HEK293 (cell line): ENCODE results near the gene CLEC16A.

Source experiments
- CTCF ChIA-PET: fragments of 350-600 bp; formaldehyde crosslinking; extraction: SDS; loops from one replicate; lab custom pipeline; 2021; ENCODE audit warnings: antibody characterized with exemption; lab: Yijun Ruan, JAX
- POLR2A ChIA-PET: fragments of 300-600 bp; formaldehyde crosslinking; extraction: SDS; loops from one replicate; lab custom pipeline; 2020; ENCODE audit warnings: antibody characterized with exemption, inconsistent platforms; lab: Yijun Ruan, JAX
- H3K27ac ChIP-seq: fragments of 200-500 bp; sonication (Bioruptor generic); 2 replicates; pipeline ENCODE4 v1.5.1; 2014; ENCODE audit warnings: low read depth, low read length, control low read depth, inconsistent platforms; ENCODE audit errors: extremely low read depth
- H3K36me3 ChIP-seq, 2 experiments: fragments of 200-500 bp in 1 of 2; sonication (Bioruptor generic) in 1 of 2; 1 replicate in 1 of 2; 2 replicates in 1 of 2; pipeline ENCODE4 v1.5.1; 2014 to 2017; ENCODE audit warnings: inconsistent platforms in 2 of 2, low read length in 2 of 2; ENCODE audit not compliant: control insufficient read depth in 2 of 2, insufficient read depth in 1 of 2
- H3K4me1 ChIP-seq: fragments of 200-500 bp; sonication (Bioruptor generic); 2 replicates; pipeline ENCODE4 v1.5.1; 2014; ENCODE audit warnings: mild to moderate bottlenecking, low read length, inconsistent platforms; ENCODE audit not compliant: control insufficient read depth, insufficient read depth
- H3K4me3 ChIP-seq: 2 replicates; pipeline ENCODE4 v1.5.1; 2011; ENCODE audit warnings: low read depth, mild to moderate bottlenecking, control low read depth, low read length, moderate library complexity
- H3K9me3 ChIP-seq: fragments of 200-500 bp; sonication (Bioruptor generic); 2 replicates; pipeline ENCODE4 v1.5.1; 2014; ENCODE audit warnings: low read depth, low read length, inconsistent platforms; ENCODE audit not compliant: control insufficient read depth, insufficient read depth
- KLF1 ChIP-seq: fragments of 450-650 bp; formaldehyde crosslinking; IDR thresholded peaks from 2 replicates; pipeline ENCODE4 v1.5.1; 2016; ENCODE audit warnings: missing biosample characterization, missing genetic modification characterization
- SALL2 ChIP-seq: fragments of 450-650 bp; formaldehyde crosslinking; IDR thresholded peaks from 2 replicates; pipeline ENCODE4 v1.5.0; 2017; ENCODE audit warnings: missing biosample characterization, mild to moderate bottlenecking, missing genetic modification characterization, borderline replicate concordance
- ZBTB17 ChIP-seq: fragments of 450-650 bp; formaldehyde crosslinking; IDR thresholded peaks from 2 replicates; pipeline ENCODE4 v1.5.1; 2016; ENCODE audit warnings: missing biosample characterization, missing genetic modification characterization
- ZFHX2 ChIP-seq: fragments of 450-650 bp; formaldehyde crosslinking; conservative IDR thresholded peaks from 2 replicates; pipeline ENCODE4 v1.5.1; 2016; ENCODE audit warnings: missing biosample characterization, missing genetic modification characterization
- ZNF112 ChIP-seq: fragments of 450-650 bp; formaldehyde crosslinking; IDR thresholded peaks from 2 replicates; pipeline ENCODE4 v1.5.0; 2017; ENCODE audit warnings: missing biosample characterization, missing genetic modification characterization
- ZNF146 ChIP-seq: fragments of 450-650 bp; formaldehyde crosslinking; IDR thresholded peaks from 2 replicates; pipeline ENCODE4 v1.5.1; 2016; ENCODE audit warnings: missing biosample characterization, missing genetic modification characterization
- ZNF2 ChIP-seq: fragments of 450-650 bp; formaldehyde crosslinking; IDR thresholded peaks from 2 replicates; pipeline ENCODE4 v1.5.1; 2016; ENCODE audit warnings: missing biosample characterization, missing genetic modification characterization
- ZNF211 ChIP-seq: fragments of 450-650 bp; formaldehyde crosslinking; IDR thresholded peaks from 2 replicates; pipeline ENCODE4 v1.5.1; 2016; ENCODE audit warnings: low read depth, missing biosample characterization, missing genetic modification characterization
- ZNF24 ChIP-seq: fragments of 450-650 bp; formaldehyde crosslinking; IDR thresholded peaks from 2 replicates; pipeline ENCODE4 v1.5.1; 2016; ENCODE audit warnings: missing biosample characterization, missing genetic modification characterization
- ZNF549 ChIP-seq: fragments of 450-650 bp; IDR thresholded peaks from 2 replicates; pipeline ENCODE4 v1.5.1; 2018; ENCODE audit warnings: missing biosample characterization, missing genetic modification characterization, mild to moderate bottlenecking, inconsistent platforms, moderate library complexity
- ZNF624 ChIP-seq: fragments of 450-650 bp; formaldehyde crosslinking; IDR thresholded peaks from 2 replicates; pipeline ENCODE4 v1.5.1; 2017; ENCODE audit warnings: missing biosample characterization, missing genetic modification characterization
- ZNF791 ChIP-seq: fragments of 450-650 bp; formaldehyde crosslinking; IDR thresholded peaks from 2 replicates; pipeline ENCODE4 v1.5.1; 2016; ENCODE audit warnings: missing biosample characterization, missing genetic modification characterization
- TF ChIP-seq, protein P1 (sequence below): fragments of 450-650 bp; IDR thresholded peaks from 2 replicates; pipeline ENCODE4 v1.5.1; 2018; ENCODE audit warnings: missing biosample characterization, mild to moderate bottlenecking, missing genetic modification characterization
- TF ChIP-seq, protein P2 (sequence below): fragments of 450-650 bp; formaldehyde crosslinking; IDR thresholded peaks from 2 replicates; pipeline ENCODE4 v1.5.1; 2017; ENCODE audit warnings: missing biosample characterization, missing genetic modification characterization
- TF ChIP-seq, protein P3 (sequence below): fragments of 450-650 bp; formaldehyde crosslinking; IDR thresholded peaks from 2 replicates; pipeline ENCODE4 v1.5.1; 2016; ENCODE audit warnings: missing biosample characterization, missing genetic modification characterization
- TF ChIP-seq, protein P4 (sequence below): fragments of 450-650 bp; formaldehyde crosslinking; IDR thresholded peaks from 2 replicates; pipeline ENCODE4 v1.5.1; 2017; ENCODE audit warnings: missing biosample characterization, mild to moderate bottlenecking, missing genetic modification characterization, moderate library complexity
- TF ChIP-seq, protein P5 (sequence below): fragments of 450-650 bp; formaldehyde crosslinking; IDR thresholded peaks from 2 replicates; pipeline ENCODE4 v1.5.1; 2017; ENCODE audit warnings: missing biosample characterization, missing genetic modification characterization

CLEC16A gene

DNA sequence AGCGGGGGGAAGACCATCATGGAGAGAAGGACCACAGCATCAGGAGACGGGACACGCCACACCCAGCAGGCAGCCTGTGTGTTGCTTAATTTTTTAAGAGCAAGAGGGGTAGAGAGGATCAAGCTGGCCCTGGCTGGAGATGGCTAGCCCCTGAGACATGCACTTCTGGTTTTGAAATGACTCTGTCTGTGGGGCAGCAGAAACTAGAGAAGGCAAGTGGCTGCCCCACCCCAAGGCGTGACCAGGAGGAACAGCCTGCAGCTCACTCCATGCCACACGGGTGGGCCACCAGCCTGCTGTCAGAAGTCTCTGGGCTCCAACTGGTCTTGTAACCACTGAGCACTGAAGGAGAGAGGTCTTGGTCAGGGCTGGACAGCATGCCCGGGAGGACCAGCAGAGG, 236.1 kb downstream of the CLEC16A start:
- ChIA-PET CTCF (interaction anchor here (0.6 kb wide), 1 partner anchor 217 kb away, joined by 3 read pairs; no protein-coding TSS in a partner anchor), POLR2A (interaction anchor here (0.9 kb wide), 1 partner anchor 76 kb away, joined by 3 read pairs; the partner anchor contains the start of gene SOCS1)
- no peaks in the 10 kb centered on the region for H3K9me3 ChIP-seq
- no peaks in the 10 kb centered on the region for H3K4me1 ChIP-seq
- H3K27ac ChIP-seq, result no peak overlapping the region
- TF ChIP-seq, protein P1, sequence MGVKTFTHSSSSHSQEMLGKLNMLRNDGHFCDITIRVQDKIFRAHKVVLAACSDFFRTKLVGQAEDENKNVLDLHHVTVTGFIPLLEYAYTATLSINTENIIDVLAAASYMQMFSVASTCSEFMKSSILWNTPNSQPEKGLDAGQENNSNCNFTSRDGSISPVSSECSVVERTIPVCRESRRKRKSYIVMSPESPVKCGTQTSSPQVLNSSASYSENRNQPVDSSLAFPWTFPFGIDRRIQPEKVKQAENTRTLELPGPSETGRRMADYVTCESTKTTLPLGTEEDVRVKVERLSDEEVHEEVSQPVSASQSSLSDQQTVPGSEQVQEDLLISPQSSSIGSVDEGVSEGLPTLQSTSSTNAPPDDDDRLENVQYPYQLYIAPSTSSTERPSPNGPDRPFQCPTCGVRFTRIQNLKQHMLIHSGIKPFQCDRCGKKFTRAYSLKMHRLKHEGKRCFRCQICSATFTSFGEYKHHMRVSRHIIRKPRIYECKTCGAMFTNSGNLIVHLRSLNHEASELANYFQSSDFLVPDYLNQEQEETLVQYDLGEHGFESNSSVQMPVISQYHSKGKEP, result no peak
- TF ChIP-seq ZNF146 (no peak), KLF1 (peak; percentile 71), SALL2 (tag by site-specific recombination) (no peak)
- H3K36me3 ChIP-seq, result peaks cover 0 to 5% of the 10 kb centered on the region in 2 experiments; a peak in 1 of 3 replicates
- H3K4me3 ChIP-seq, result no peak overlapping the region

DNA sequence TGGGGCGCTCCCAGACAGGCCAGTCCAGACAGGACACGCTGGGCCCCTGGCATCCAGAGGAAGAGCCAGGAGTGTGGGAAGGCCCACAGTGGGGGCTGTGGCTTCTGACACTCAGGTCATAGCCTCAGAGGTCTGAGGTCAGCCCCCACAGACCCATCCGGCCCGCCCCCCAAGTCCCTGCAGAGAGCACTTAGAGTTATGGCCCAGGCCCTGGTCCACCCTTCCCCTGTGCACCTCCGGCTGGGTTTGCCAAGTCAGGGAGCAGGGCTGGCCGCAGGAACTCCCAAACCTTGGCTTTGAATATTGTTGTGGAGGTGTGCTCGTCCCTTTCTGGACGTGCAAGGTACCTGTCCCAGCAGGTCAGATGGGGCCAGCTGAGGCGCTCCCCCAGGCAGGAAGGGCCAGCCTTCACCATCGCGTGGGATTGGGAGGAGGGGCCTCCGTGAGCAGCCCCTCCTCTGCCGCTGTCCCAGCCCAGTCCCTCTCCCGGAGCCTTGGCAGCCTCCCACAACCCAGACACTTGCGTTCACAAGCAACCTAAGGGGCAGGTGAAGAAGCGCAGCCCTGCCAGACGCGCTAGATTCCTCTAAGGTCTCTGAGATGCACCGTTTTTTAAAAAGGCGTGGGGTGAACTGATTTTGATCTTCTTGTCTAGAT, 237.0 kb downstream of the CLEC16A start:
- H3K9me3 ChIP-seq, result no peaks in the 10 kb centered on the region
- ChIA-PET CTCF (no interaction called here), POLR2A (no interaction called here)
- TF ChIP-seq ZNF791 (tag by site-specific recombination), result no peak
- TF ChIP-seq ZNF112 (tag by site-specific recombination), result no peak
- TF ChIP-seq ZFHX2 (tag by site-specific recombination), result no peak
- TF ChIP-seq, protein P2, sequence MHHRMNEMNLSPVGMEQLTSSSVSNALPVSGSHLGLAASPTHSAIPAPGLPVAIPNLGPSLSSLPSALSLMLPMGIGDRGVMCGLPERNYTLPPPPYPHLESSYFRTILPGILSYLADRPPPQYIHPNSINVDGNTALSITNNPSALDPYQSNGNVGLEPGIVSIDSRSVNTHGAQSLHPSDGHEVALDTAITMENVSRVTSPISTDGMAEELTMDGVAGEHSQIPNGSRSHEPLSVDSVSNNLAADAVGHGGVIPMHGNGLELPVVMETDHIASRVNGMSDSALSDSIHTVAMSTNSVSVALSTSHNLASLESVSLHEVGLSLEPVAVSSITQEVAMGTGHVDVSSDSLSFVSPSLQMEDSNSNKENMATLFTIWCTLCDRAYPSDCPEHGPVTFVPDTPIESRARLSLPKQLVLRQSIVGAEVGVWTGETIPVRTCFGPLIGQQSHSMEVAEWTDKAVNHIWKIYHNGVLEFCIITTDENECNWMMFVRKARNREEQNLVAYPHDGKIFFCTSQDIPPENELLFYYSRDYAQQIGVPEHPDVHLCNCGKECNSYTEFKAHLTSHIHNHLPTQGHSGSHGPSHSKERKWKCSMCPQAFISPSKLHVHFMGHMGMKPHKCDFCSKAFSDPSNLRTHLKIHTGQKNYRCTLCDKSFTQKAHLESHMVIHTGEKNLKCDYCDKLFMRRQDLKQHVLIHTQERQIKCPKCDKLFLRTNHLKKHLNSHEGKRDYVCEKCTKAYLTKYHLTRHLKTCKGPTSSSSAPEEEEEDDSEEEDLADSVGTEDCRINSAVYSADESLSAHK, result no peak
- TF ChIP-seq ZNF211 (tag by site-specific recombination), result no peak
- TF ChIP-seq ZBTB17 (tag by site-specific recombination), result no peak
- no peak for TF ChIP-seq ZNF24
- TF ChIP-seq ZNF2 (tag by site-specific recombination), result no peak
- no peak for TF ChIP-seq ZNF624
- TF ChIP-seq ZNF549 (tag by site-specific recombination), result no peak
- TF ChIP-seq, protein P3, sequence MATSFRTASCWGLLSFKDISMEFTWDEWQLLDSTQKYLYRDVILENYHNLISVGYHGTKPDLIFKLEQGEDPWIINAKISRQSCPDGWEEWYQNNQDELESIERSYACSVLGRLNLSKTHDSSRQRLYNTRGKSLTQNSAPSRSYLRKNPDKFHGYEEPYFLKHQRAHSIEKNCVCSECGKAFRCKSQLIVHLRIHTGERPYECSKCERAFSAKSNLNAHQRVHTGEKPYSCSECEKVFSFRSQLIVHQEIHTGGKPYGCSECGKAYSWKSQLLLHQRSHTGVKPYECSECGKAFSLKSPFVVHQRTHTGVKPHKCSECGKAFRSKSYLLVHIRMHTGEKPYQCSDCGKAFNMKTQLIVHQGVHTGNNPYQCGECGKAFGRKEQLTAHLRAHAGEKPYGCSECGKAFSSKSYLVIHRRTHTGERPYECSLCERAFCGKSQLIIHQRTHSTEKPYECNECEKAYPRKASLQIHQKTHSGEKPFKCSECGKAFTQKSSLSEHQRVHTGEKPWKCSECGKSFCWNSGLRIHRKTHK (tag by site-specific recombination), result no peak
- TF ChIP-seq, protein P4, sequence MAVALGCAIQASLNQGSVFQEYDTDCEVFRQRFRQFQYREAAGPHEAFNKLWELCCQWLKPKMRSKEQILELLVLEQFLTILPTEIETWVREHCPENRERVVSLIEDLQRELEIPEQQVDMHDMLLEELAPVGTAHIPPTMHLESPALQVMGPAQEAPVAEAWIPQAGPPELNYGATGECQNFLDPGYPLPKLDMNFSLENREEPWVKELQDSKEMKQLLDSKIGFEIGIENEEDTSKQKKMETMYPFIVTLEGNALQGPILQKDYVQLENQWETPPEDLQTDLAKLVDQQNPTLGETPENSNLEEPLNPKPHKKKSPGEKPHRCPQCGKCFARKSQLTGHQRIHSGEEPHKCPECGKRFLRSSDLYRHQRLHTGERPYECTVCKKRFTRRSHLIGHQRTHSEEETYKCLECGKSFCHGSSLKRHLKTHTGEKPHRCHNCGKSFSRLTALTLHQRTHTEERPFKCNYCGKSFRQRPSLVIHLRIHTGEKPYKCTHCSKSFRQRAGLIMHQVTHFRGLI, result no peak
- TF ChIP-seq, protein P5, sequence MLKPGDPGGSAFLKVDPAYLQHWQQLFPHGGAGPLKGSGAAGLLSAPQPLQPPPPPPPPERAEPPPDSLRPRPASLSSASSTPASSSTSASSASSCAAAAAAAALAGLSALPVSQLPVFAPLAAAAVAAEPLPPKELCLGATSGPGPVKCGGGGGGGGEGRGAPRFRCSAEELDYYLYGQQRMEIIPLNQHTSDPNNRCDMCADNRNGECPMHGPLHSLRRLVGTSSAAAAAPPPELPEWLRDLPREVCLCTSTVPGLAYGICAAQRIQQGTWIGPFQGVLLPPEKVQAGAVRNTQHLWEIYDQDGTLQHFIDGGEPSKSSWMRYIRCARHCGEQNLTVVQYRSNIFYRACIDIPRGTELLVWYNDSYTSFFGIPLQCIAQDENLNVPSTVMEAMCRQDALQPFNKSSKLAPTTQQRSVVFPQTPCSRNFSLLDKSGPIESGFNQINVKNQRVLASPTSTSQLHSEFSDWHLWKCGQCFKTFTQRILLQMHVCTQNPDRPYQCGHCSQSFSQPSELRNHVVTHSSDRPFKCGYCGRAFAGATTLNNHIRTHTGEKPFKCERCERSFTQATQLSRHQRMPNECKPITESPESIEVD (tag by site-specific recombination), result no peak
- H3K4me1 ChIP-seq, result no peaks in the 10 kb centered on the region
- no peak overlapping the region for H3K27ac ChIP-seq
- H3K36me3 ChIP-seq, result peaks cover 0 to 5% of the 10 kb centered on the region in 2 experiments; a peak in 1 of 3 replicates
- no peak overlapping the region for H3K4me3 ChIP-seq
